Fibroblast of the aortic adventitia (primary cell): Measurements from ENCODE around the gene S100A13. TPM values are rescaled to one million over a fixed set of nuclear protein-coding genes. Genes with fewer than 3 reads are reported as not detected.

Source experiments
- DNase-seq: peaks from one replicate; pipeline ENCODE4 v3.0.0-alpha.2; 2010; ENCODE audit warnings: low read depth
- H3K4me3 ChIP-seq: 2 replicates; pipeline ENCODE4 v1.5.1; 2011; ENCODE audit warnings: low read depth, mild to moderate bottlenecking, control low read depth, low read length, moderate library complexity
- total RNA-seq: library from RNA; depleted of rRNA; stranded (reverse); fragments of >200 nt; gene quantifications from 2 replicates; pipeline ENCODE4 v1.2.3, GENCODE V29; 2012; ENCODE audit warnings: low replicate concordance
- TF ChIP-seq, protein P1 (sequence below): IDR thresholded peaks from 2 replicates; pipeline ENCODE4 v1.5.1; 2011; ENCODE audit warnings: mild to moderate bottlenecking, low read length, control low read depth, inconsistent platforms; ENCODE audit not compliant: insufficient read depth

Gene S100A13
- total RNA-seq, 1 donor = 220 TPM

DNA sequence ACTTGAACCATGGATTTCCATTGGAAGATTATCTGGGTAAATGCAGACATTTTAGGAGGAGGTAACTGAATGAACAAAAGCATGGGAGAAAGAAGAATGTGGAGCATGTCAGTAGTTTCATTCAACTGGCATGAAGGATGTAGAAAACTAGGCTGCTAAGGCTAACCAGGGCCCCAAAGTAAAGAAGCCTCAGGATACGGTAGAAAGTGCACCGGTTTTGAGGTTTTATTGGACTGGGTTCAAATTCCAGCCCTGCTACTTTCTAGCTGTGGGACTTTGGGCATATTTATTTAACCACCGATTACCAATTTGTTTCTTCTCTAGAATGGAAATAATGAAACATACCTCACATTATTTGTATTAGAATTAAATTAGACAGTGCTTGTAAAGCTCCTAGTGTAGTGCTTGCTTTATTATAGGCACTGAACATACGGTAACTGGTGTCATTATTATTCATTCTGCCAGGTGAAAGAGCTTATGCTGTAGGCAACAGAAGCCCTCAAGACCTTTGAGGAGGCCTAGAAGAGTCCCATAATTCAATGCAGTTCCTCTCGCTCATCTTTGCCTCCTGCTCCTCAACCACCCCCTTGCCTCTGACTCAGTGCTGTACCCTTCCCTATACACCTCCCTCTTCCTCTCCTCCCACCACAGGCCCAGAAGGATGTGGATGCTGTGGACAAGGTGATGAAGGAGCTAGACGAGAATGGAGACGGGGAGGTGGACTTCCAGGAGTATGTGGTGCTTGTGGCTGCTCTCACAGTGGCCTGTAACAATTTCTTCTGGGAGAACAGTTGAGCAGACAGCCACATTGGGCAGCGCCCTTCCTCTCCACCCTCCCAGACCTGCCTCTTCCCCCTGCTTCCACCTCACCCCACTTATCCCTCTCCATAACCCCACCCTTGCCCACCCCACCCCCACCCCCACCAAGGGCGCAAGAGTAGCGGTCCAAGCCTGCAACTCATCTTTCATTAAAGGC lies 4.0 kb upstream of the S100A13 start:
- no peak for DNase-seq
- no peak overlapping the region for H3K4me3 ChIP-seq

GRCh38 chr1:153630384-153630783 lies 3.1 kb upstream of the S100A13 start:
- no peak for DNase-seq
- no peak overlapping the region for H3K4me3 ChIP-seq
- TF ChIP-seq, protein P1, sequence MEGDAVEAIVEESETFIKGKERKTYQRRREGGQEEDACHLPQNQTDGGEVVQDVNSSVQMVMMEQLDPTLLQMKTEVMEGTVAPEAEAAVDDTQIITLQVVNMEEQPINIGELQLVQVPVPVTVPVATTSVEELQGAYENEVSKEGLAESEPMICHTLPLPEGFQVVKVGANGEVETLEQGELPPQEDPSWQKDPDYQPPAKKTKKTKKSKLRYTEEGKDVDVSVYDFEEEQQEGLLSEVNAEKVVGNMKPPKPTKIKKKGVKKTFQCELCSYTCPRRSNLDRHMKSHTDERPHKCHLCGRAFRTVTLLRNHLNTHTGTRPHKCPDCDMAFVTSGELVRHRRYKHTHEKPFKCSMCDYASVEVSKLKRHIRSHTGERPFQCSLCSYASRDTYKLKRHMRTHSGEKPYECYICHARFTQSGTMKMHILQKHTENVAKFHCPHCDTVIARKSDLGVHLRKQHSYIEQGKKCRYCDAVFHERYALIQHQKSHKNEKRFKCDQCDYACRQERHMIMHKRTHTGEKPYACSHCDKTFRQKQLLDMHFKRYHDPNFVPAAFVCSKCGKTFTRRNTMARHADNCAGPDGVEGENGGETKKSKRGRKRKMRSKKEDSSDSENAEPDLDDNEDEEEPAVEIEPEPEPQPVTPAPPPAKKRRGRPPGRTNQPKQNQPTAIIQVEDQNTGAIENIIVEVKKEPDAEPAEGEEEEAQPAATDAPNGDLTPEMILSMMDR = no peak

More for the DNA sequence above, 4.0 kb upstream of the S100A13 start:
- TF ChIP-seq, protein P1 = no peak

DNA sequence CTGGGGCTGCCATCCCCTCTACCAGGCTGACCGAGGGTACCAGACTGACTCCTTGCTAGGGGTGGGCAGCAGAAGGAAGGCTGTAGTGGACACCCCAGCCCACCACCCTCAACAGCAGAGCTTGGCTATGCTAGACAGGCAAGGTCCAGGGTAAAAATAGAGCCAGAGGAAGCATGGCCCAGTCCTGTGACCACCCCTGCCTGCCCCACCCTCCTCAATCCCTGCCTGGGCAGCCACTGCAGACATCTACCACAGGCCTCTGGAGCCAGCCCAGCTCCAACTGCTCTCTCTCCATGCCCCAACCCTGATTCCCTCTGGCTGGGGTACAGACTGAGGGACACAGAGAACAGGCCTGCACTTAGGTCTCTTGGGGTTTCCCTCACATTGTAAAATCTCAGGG lies 2.7 kb upstream of the S100A13 start:
- no peak overlapping the region for H3K4me3 ChIP-seq
- TF ChIP-seq, protein P1 = no peak
- no peak for DNase-seq

DNA sequence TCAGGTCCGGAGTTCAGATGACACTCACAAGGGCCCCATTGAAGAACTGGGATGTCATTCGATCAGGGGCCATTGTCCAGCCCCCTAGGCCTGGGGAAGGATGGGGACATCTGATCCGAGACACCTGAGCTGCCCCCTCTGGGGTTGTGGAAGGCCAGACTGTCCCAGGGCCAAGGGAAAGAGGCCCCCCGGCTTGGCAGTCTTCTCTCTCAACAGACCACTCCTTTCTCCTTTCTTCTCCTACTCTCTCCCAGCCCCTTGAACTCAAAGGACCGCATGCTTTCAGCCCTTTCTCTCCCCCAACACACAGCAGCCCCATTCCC lies 2.0 kb upstream of the S100A13 start:
- TF ChIP-seq, protein P1 = no peak
- no peak for DNase-seq
- H3K4me3 ChIP-seq = no peak overlapping the region

DNA sequence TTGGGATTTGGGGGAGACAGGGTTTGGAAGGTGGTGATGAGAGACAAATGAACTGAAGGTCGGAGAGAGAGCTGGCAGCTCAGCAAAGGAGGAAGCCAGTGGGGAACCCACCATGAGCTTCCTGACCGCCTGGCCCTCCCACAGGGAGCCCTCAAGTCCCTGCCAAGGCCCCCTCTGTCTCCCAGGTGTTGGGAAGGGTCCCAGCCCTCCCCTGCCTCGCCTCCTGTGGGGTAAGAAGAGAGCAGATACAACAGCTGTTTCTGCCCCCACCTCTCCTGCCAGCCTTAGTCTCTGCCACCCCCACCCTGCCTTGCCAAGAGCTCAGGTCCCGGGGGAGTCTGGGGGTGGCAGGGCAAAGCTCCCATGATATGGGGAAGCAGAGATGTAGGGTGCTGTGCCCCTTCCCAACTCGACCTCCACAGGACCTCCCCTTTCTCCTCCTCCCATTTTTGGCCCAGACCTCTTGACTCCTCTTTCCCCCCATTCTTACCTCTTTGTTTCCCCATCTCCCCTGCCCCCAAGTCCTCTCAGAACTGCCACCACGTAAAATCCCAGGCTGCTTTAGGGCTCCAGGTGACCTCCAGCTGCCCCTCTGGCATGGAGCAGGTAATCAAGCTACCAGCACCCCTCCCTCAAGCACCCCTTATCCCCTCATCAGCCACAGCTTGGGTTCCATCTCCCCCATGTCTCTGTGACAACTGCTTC lies 1.5 kb upstream of the S100A13 start:
- TF ChIP-seq, protein P1 = no peak
- H3K4me3 ChIP-seq = no peak overlapping the region
- DNase-seq = no peak

GRCh38 chr1:153627715-153628626 lies 666 bp upstream of the S100A13 start, which contains the start of gene S100A1:
Gene S100A1 (plus strand): TSS chr1:153628434. CDS start chr1:153630522, 2,088 bp downstream.
- DNase-seq = no peak
- peak within 1 kb of the TSS; percentile 82 for H3K4me3 ChIP-seq
- TF ChIP-seq, protein P1 = no peak
